Osteocyte (in vitro differentiated cells): ENCODE measurements around the gene CLEC4F. TPM values are rescaled to one million over a fixed set of nuclear protein-coding genes. Genes with fewer than 3 reads are reported as not detected.

Experiments used
- DNase-seq: peaks from one replicate; pipeline ENCODE4 v3.0.0; 2021; ENCODE audit warnings: mixed read lengths; ENCODE audit not compliant: unreplicated experiment; ENCODE audit errors: extremely low spot score
- H3K27ac Mint-ChIP-seq: one replicate; pipeline ENCODE4 v1.8.0; 2021; ENCODE audit warnings: mild to moderate bottlenecking, mixed read lengths; ENCODE audit not compliant: unreplicated experiment
- H3K27me3 Mint-ChIP-seq: one replicate; pipeline ENCODE4 v1.8.0; 2021; ENCODE audit warnings: mixed read lengths; ENCODE audit not compliant: unreplicated experiment
- H3K36me3 Mint-ChIP-seq: one replicate; pipeline ENCODE4 v1.8.0; 2021; ENCODE audit warnings: mixed read lengths; ENCODE audit not compliant: unreplicated experiment
- H3K4me1 Mint-ChIP-seq: one replicate; pipeline ENCODE4 v1.8.0; 2021; ENCODE audit warnings: mixed read lengths; ENCODE audit not compliant: unreplicated experiment
- H3K4me3 Mint-ChIP-seq: one replicate; pipeline ENCODE4 v1.8.0; 2021; ENCODE audit warnings: mild to moderate bottlenecking, moderate library complexity, mixed read lengths; ENCODE audit not compliant: unreplicated experiment
- H3K9me3 Mint-ChIP-seq: one replicate; pipeline ENCODE4 v1.8.0; 2021; ENCODE audit warnings: mixed read lengths; ENCODE audit not compliant: unreplicated experiment
- CTCF ChIP-seq: fragments of 200-600 bp; sonication (generic); IDR thresholded peaks from 2 replicates; pipeline ENCODE4 v1.5.0; 2021; ENCODE audit warnings: antibody characterized with exemption, mild to moderate bottlenecking, moderate library complexity
- total RNA-seq: library from RNA; stranded (reverse); gene quantifications from 2 replicates; pipeline ENCODE4 v1.2.1, GENCODE V29; 2021

The CLEC4F gene
- total RNA-seq, 1 donor from 2014 or later, result not detected

DNA sequence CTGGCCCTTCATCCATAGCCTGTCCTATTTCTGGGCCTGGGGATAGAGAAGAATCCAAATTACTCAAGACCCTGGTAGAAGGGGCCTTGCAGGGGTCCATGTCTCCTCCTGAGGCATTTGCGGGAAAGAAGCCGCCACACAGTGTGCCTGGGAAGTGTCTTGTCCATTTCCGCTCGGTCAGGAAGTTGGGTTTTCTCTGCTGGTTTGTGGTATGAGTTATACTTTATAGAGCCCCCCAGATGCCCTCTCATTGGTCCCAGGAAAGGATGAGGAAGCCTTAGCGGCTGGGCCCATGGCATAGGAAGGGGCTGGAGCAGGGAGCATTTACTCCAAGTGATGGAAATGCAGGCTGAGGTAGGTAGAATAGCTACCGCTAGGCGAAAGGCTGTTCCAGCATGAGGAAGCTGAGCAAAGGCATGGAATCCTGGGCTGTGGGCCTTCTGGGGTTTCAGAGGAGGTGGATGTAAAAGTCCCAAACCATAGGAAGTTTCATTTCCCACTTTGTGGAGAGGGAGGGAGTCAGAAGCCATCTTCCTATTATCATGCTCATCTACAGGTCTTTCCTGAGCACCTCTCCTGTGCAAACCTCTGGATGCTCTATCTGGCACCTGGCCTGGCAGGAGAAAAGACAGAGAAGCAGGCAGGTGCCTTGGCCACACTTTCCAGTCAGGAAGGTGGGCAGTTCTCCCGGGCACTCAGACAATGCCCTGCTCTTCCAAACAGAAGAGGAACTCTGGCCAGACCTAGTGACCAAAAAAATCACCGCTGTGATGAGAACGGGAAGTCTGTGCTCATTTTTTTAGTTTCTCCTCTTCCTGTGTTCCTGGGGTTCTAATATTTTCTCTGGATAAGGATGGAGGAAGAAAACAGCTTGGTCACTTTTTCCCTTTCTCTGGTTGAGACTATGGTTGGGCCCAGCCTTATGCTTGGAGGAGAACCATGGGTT lies 17.9 kb upstream of the CLEC4F start:
- no peaks in the 10 kb centered on the region for H3K9me3 Mint-ChIP-seq
- no peak for TF ChIP-seq CTCF
- no peaks in the 10 kb centered on the region for H3K36me3 Mint-ChIP-seq
- H3K27ac Mint-ChIP-seq, result no peak overlapping the region
- no peak for DNase-seq
- no peak overlapping the region for H3K4me3 Mint-ChIP-seq
- H3K27me3 Mint-ChIP-seq, result peaks cover 24% of the 10 kb centered on the region
- no peaks in the 10 kb centered on the region for H3K4me1 Mint-ChIP-seq

GRCh38 chr2:70835643-70836042 lies 15.2 kb upstream of the CLEC4F start, which contains the start of gene CD207:
CD207 (minus strand) TSS chr2:70835816; CDS start chr2:70835776, 40 bp downstream.
- H3K27ac Mint-ChIP-seq, result no peak within 1 kb of the TSS
- peaks cover 11% of the 10 kb centered on the region for H3K27me3 Mint-ChIP-seq
- no peak for TF ChIP-seq CTCF
- no peaks in the 10 kb centered on the region for H3K9me3 Mint-ChIP-seq
- no peak within 1 kb of the TSS for H3K4me3 Mint-ChIP-seq
- H3K4me1 Mint-ChIP-seq, result no peaks in the 10 kb centered on the region
- DNase-seq, result no peak
- no peaks in the 10 kb centered on the region for H3K36me3 Mint-ChIP-seq

GRCh38 chr2:70834881-70835280 lies 14.5 kb upstream of the CLEC4F start:
- Mint-ChIP-seq H3K9me3 (no peaks in the 10 kb centered on the region), H3K27me3 (peaks cover 12% of the 10 kb centered on the region), H3K4me3 (no peak overlapping the region), H3K4me1 (no peaks in the 10 kb centered on the region), H3K36me3 (no peaks in the 10 kb centered on the region), H3K27ac (no peak overlapping the region)
- TF ChIP-seq CTCF, result no peak
- DNase-seq, result no peak

GRCh38 chr2:70834106-70834505 lies 13.7 kb upstream of the CLEC4F start:
- peaks cover 11% of the 10 kb centered on the region for H3K27me3 Mint-ChIP-seq
- H3K27ac Mint-ChIP-seq, result no peak overlapping the region
- H3K4me1 Mint-ChIP-seq, result no peaks in the 10 kb centered on the region
- no peaks in the 10 kb centered on the region for H3K36me3 Mint-ChIP-seq
- TF ChIP-seq CTCF, result no peak
- no peak overlapping the region for H3K4me3 Mint-ChIP-seq
- H3K9me3 Mint-ChIP-seq, result no peaks in the 10 kb centered on the region
- no peak for DNase-seq

GRCh38 chr2:70833246-70833645 lies 12.8 kb upstream of the CLEC4F start:
- H3K27ac Mint-ChIP-seq, result no peak overlapping the region
- H3K9me3 Mint-ChIP-seq, result no peaks in the 10 kb centered on the region
- no peak for TF ChIP-seq CTCF
- no peaks in the 10 kb centered on the region for H3K36me3 Mint-ChIP-seq
- H3K27me3 Mint-ChIP-seq, result peaks cover 13% of the 10 kb centered on the region
- no peak overlapping the region for H3K4me3 Mint-ChIP-seq
- H3K4me1 Mint-ChIP-seq, result no peaks in the 10 kb centered on the region
- DNase-seq, result no peak
